HG03175 (cell line): ENCODE data around the gene POU6F2.

Source experiments
- ATAC-seq: cut with Tn5 transposase; IDR thresholded peaks from one replicate; pipeline ENCODE4 v1.9.1; 2021; ENCODE audit warnings: mild to moderate bottlenecking, moderate library complexity; ENCODE audit not compliant: unreplicated experiment

The POU6F2 gene

DNA sequence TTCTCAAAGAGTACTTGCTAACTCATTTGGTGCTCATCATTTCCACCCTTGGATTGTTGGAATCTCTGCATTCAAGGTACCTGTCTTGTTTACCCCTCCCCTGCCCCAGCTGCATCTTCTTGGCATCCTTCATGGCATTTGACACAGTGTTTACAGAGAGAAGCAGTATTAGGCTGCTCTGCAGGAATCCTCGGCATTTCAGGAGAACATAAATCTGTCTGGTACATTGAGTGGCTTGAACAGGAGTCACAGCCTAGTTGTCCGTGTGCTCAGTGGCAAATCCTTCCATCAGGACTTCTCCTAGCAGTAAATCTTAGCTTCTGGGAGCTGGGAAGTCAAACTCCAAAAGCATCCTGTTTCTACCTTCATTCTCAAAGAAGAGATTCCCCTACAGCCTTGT, 451.7 kb downstream of the POU6F2 start:
- ATAC-seq: no peak

DNA sequence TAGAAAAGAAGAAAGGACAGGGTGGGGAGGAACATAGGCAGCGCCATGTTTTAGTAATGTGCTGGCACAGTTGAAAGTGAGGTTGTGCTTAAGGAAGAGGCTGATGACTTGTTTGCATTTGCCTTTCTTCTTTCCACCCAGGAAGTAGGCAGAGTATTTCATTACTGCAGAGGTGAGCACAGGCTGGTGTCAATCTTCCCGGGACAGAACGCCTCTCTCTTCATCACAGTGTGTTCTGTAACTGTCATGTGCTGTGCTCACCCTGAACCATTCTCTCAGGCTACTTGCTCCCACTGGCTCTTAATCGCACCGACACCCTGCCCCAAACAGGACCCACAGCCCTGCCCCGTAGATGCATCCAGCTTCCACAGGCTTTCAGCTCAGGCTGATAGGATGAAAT, 452.7 kb downstream of the POU6F2 start:
- no peak for ATAC-seq

DNA sequence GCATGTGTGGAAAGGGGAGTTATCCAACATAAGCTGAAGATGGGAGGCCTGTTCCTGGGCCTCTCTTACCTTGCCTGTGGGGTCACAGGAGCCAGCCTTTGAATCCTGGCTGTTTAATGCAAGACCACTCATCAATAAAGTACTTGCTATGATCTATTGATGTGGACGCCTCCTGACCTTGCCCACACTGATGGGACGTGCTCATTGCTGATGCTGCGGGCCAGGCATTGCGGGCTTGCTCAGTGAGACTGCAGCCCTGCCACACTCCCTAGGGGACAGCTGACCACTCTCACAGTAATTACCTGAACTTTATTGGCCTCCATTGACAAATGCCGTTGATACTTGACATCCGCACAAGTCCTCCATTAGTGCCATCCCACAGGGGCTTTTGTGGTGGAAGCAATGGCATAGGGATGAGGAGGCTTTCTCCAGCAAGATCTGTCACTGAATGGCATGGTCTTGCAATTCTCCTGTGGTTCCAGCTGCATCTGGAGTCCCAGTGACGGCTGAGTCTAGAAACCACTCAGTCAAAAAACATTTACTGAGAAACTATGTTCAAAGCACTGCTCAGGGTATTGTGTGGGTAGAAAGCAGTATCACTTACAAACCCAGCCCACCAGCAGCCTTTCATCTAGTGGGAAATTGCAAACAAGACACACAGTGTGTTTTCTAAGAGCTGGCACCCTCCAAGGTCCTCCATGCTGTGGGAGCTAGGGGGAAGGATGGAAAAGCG, 453.4 kb downstream of the POU6F2 start:
- ATAC-seq: no peak

GRCh38 chr7:39432368-39432767, 454.7 kb downstream of the POU6F2 start:
- no peak for ATAC-seq

GRCh38 chr7:39432807-39433416, 455.2 kb downstream of the POU6F2 start:
- ATAC-seq: no peak

DNA sequence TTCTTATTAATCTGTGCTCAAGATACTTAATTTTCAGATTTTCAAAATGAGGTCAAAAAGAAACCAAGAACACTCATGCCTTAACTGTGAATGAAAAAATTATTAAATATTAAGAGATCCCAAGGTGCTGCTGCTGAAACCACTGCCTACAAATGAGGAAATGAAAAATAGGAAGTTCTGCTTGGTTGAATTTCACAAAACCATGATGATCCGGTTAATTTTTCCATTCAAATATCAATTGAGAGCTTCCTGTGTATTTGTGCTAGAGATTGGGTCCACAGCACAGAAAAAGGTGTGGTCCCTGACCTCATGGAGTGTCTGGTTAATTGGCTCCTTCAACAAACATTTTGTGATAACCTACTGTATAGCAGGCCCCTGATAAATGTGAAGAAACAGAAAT, 455.8 kb downstream of the POU6F2 start:
- ATAC-seq: peak; percentile 63

GRCh38 chr7:39434012-39434411, 456.3 kb downstream of the POU6F2 start:
- no peak for ATAC-seq

DNA sequence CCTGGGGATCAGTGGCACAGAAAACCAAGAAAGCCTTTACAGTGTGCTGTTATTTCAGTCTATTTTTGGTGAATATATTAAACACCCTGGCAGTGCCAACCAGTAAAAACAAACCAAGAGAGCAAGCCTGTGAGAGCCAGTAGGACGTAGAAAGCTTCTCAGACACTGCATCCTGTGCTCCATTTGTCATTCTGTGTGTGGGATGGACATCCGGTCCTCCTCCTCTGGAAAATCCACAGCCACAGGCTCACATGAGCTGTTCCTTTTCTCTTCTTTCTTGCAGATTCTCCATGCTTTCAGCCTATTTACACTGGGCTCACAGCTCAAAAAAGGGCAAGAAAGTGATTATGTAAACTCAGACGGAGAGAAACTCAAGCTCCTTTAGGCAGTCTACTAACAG, 468.8 kb downstream of the POU6F2 start:
- ATAC-seq: no peak

GRCh38 chr7:39451901-39452300, 474.2 kb downstream of the POU6F2 start:
- no peak for ATAC-seq

- ATAC-seq: peak; percentile 84
Observed at GRCh38 chr7:39453743-39454355, 476.1 kb downstream of the POU6F2 start.

DNA sequence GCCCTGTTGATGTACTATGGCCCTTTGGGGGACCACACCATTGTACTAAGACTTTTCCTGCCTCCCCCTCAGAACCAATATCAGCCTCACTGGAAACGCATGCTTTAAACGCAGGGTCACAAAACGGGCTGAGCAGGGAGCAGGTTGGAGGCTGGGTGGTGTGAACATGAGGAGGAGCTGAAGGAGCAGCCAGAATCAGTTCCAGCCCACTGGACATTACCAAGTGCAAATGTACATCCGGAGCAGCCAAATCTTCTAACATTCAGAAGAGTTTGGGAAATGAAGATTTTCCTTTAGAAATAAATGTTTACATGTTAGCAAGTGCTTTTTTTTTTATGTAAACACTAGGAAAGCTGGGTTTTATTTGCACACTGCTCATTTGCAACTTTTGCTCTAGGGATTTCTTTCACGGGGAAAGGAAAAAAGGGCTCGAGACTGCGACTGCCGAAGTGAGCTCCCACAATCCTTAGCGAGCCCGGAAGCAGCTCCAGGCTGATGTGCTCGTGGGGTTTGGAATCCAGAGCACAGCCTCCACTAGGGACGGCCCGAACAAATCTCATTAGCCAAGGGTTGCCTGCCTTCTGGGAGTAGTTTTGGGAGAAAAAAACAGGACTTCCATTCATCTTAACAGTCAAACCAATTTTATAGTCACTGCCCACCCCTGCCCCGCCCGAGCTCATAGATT, 480.5 kb downstream of the POU6F2 start:
- ATAC-seq: no peak

- no peak for ATAC-seq
Observed at GRCh38 chr7:39459636-39460035, 481.9 kb downstream of the POU6F2 start.

DNA sequence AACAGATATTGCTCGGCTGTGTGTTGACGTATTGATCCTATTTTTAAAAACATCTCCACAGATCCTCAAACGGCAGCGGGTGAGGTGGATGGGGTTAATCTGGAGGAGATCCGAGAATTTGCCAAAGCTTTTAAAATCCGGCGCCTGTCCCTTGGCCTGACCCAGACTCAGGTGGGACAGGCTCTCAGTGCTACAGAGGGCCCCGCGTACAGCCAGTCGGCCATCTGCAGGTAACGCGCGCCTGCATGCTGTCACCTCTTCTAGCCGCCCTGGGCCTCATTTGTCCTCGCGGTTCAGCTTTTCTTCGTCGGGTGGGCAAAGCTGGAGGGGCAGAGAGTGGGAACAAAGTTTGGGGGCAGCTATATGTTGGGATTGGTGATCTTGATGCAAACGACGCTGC, 482.8 kb downstream of the POU6F2 start:
- ATAC-seq: no peak

DNA sequence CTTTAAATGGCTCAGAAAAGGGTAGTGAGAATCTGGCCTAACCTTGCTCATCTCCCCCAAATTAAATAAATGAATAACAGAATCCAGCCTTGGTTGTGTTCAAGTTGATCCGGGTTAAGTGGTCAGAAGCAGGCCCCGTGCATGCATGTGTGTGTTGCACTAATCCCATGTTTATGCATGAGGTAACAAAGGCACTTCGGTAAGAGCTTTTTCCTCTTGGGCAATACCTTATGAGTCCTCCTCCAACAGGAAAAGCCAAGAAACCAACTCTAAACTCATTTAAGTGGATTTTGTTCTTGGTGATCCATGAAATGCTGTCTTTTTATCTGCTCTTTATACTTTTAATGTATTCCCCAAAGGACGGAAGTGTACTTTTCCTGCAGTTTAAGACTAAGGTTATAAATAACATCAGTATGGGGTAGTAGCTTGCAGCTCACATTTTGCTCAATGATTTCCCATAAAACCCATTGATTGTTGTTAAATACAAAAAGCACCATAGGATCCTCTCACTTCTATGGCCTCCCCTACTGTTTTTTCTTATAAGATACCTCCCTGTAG, 483.6 kb downstream of the POU6F2 start:
- no peak for ATAC-seq

- no peak for ATAC-seq
Observed at GRCh38 chr7:39463252-39463651, 485.5 kb downstream of the POU6F2 start.

DNA sequence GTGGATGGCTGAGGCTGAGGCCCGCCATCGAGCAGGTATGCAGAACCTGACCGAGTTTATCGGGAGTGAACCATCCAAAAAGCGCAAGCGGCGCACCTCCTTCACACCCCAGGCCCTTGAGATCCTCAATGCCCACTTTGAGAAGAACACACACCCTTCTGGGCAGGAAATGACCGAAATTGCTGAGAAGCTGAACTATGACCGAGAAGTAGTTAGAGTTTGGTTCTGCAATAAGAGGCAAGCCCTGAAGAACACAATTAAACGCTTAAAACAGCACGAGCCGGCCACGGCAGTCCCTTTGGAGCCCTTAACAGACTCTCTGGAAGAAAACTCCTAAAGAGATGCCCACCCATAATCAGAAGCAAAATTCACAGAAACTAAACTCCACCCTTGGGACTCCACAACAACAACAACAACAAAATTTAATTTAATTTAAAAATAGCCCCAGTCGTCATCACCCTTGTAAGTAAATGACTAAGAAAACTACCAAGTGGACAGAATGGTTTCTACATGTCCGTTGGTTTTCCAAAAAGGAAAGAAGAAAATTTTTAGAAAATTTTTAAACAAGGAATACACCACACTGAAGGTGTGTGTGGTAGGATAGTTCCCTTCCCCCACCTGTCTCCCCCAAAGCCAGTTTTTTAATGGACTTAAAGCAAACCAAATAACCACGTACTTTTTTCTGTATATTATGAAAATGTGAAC, 486.8 kb downstream of the POU6F2 start:
- no peak for ATAC-seq

- peak; percentile 91 for ATAC-seq
Observed at GRCh38 chr7:39465055-39465929, 487.6 kb downstream of the POU6F2 start.

- ATAC-seq: no peak
Observed at GRCh38 chr7:39468261-39468660, 490.6 kb downstream of the POU6F2 start.

DNA sequence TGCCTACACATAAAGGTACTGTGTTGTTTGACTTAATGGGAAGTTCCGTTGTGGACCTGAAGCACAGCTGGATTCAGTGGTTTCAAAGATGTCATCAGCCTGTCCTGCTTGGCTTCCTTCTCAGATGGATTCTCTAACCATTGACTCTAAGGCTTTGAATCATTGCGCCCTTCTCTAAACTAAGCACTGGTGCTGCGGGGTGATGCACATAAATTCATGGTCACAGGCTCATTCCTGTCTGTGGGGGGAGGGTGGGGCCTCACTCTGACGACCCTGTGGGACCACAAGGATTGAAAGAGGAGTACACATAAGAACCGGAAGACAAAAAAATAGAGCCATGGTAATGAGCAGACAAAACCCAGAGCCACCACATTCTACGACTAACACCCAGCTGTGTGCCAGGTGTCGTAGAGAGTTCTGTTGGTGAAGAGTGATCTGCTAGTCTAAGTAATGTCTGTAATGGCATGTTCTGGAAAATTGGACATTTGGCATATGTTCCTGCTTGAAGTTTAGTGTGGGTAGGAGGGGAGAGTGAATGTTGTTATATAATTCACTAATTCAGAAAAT, 491.2 kb downstream of the POU6F2 start:
- no peak for ATAC-seq

DNA sequence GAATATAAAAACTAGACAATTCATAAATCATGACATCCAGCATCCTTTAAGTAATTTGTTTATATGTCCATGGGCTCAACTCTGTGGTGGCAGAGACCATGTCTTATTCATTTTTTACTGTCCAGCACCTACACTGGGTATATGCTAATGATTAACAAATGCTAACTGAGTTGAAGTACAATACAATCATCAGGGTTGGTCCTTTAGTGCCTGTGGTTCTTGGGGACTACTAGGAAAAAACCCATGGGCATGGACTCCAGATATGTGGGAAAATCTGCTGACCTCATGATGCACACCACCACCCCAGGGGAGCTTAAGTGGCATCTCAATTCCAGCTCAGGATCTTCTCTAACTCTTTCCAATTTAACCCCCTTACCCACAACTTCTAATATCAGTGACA, 503.2 kb downstream of the POU6F2 start:
- ATAC-seq: no peak
